GM12878 (cell line): ENCODE data around the gene DENND1A.

ENCODE experiments used
- ASH2L ChIP-seq: fragments of 300-600, 200-600 bp; sonication (generic); IDR thresholded peaks from 2 replicates; pipeline ENCODE4 v1.6.1; 2017; ENCODE audit warnings: low read depth, mild to moderate bottlenecking, borderline replicate concordance
- CTCF ChIP-seq, 3 experiments: IDR thresholded peaks in 2 of 3; conservative IDR thresholded peaks in 1 of 3; 2 replicates each; pipeline ENCODE4 v1.5.1; 2011; ENCODE audit warnings: low read depth in 3 of 3, low read length in 3 of 3, mild to moderate bottlenecking in 3 of 3, control low read depth in 2 of 3, moderate library complexity in 2 of 3, inconsistent platforms in 1 of 3, mixed read lengths in 1 of 3; ENCODE audit not compliant: control insufficient read depth in 2 of 3, insufficient read depth in 1 of 3; ENCODE audit errors: extremely low read depth in 1 of 3
- EZH2 ChIP-seq: IDR thresholded peaks from 2 replicates; pipeline ENCODE4 v1.6.1; 2012; ENCODE audit warnings: low read depth, mild to moderate bottlenecking, control low read depth, inconsistent platforms, low read length, borderline replicate concordance; ENCODE audit not compliant: control insufficient read depth
- HDAC2 ChIP-seq: fragments of 200-600 bp; sonication (generic); IDR thresholded peaks from 2 replicates; pipeline ENCODE4 v1.6.1; 2017
- MXI1 ChIP-seq: fragments of 150-350 bp; IDR thresholded peaks from 2 replicates; pipeline ENCODE4 v1.6.1; 2011; ENCODE audit warnings: low read depth, mild to moderate bottlenecking, inconsistent platforms, low read length, improper control_type of control experiment
- POLR2A ChIP-seq: IDR thresholded peaks from 2 replicates; pipeline ENCODE4 v1.6.1; 2011; ENCODE audit warnings: low read depth, mild to moderate bottlenecking, low read length
- SRF ChIP-seq, 2 experiments: IDR thresholded peaks; 2 replicates each; pipeline ENCODE4 v1.6.1; 2011; ENCODE audit warnings: low read depth in 2 of 2, low read length in 2 of 2, mild to moderate bottlenecking in 1 of 2, moderate library complexity in 1 of 2
- SUZ12 ChIP-seq: fragments of 200-600 bp; sonication (generic); IDR thresholded peaks from one replicate; pipeline ENCODE4 v1.6.1; 2018; ENCODE audit warnings: antibody characterized with exemption, mild to moderate bottlenecking; ENCODE audit not compliant: unreplicated experiment
- TAF1 ChIP-seq: IDR thresholded peaks from 2 replicates; pipeline ENCODE4 v1.6.1; 2011; ENCODE audit warnings: mild to moderate bottlenecking, low read depth, low read length, borderline replicate concordance
- YBX1 ChIP-seq: fragments of 450-650 bp; IDR thresholded peaks from 2 replicates; pipeline ENCODE4 v1.6.1; 2016; ENCODE audit warnings: antibody characterized with exemption
- ZNF274 ChIP-seq: IDR thresholded peaks from one replicate; pipeline ENCODE4 v1.8.0; 2011; ENCODE audit not compliant: insufficient read length, insufficient read depth

- TF ChIP-seq CTCF (IDR thresholded peaks at IDR 0.05 in 2 of 3, conservative IDR thresholded peaks at IDR 0.05 in 1 of 3; ENCODE audit: control insufficient read depth in 2 of 3, extremely low read depth in 1 of 3, insufficient read depth in 1 of 3, low read depth in 3 of 3, low read length in 3 of 3) (no peak), ASH2L (no peak), ZNF274 (no peak), EZH2 (no peak), POLR2A (no peak), YBX1 (no peak), SRF (IDR thresholded peaks at IDR 0.05; ENCODE audit: low read depth in 2 of 2, low read length in 2 of 2) (no peak), HDAC2 (no peak), MXI1 (no peak), SUZ12 (no peak), TAF1 (no peak)
Observed at GRCh38 chr9:123541411-123541810, 388.5 kb downstream of the DENND1A start.
